Measurements from ENCODE around the gene RIMOC1. TPM values are rescaled to one million over a fixed set of nuclear protein-coding genes. Genes with fewer than 3 reads are reported as not detected.
A peak's percentile ranks its signal among the peaks of the same experiment; 100 is the strongest.

RIMOC1 gene
- total and polyA plus RNA-seq, 7 donors: 5.4 to 19.3 (median 14.9) TPM

GRCh38 chr5:41925555-41925951, 21.4 kb downstream of the RIMOC1 start:
- Histone ChIP-seq H3K27me3 (no peaks in the 10 kb centered on the region), H3K27ac (peak overlapping the region; percentile 87 to 98 (median 92)), H3K9me3 (no peaks in the 10 kb centered on the region), H3K4me1 (peaks cover 0 to 14% (median 6%) of the 10 kb centered on the region in 4 donors), H3K36me3 (peaks cover 0 to 21% (median 0%) of the 10 kb centered on the region in 4 donors), H3K4me3 (peak overlapping the region; percentile 61 to 85 (median 75))
- WGBS, 2 donors: 1% methylated on average over 18 of the region's 18 CpGs
- intact Hi-C loops (cut with DNase I): loop anchor here (1.0 to 10.0 kb wide), 5 partner anchors 21 to 1091 kb away; partner anchors contain the start of genes OXCT1, RIMOC1 and RPL37
- TF ChIP-seq EP300 (IDR thresholded peaks at IDR 0.05) (no peak), POLR2A (IDR thresholded peaks at IDR 0.05) (no peak), CTCF (IDR thresholded peaks at IDR 0.05) (no peak), POLR2AphosphoS5 (IDR thresholded peaks at IDR 0.05) (no peak)
- DNase-seq: peak; percentile 70

- 96 to 97% methylated on average over 4 of the region's 4 CpGs for WGBS, 2 donors
- Histone ChIP-seq H3K36me3 (peaks cover 0 to 14% (median 5%) of the 10 kb centered on the region in 4 donors), H3K27ac (no peak overlapping the region), H3K4me3 (no peak overlapping the region), H3K9me3 (no peaks in the 10 kb centered on the region), H3K4me1 (peaks cover 0 to 14% (median 6%) of the 10 kb centered on the region in 4 donors), H3K27me3 (no peaks in the 10 kb centered on the region)
- no peak for TF ChIP-seq CTCF (IDR thresholded peaks at IDR 0.05)
- TF ChIP-seq POLR2AphosphoS5 (IDR thresholded peaks at IDR 0.05): no peak
- no peak for TF ChIP-seq POLR2A (IDR thresholded peaks at IDR 0.05)
- TF ChIP-seq EP300 (IDR thresholded peaks at IDR 0.05): no peak
- intact Hi-C loops (cut with DNase I): loop anchor here (10.0 kb wide), 2 partner anchors 837 to 1093 kb away; partner anchors contain the start of gene RPL37
- no peak for DNase-seq
Observed at GRCh38 chr5:41927604-41928003, 23.5 kb downstream of the RIMOC1 start.

- Histone ChIP-seq H3K27me3 (no peaks in the 10 kb centered on the region), H3K36me3 (peaks cover 0 to 17% (median 6%) of the 10 kb centered on the region in 4 donors), H3K27ac (no peak overlapping the region), H3K9me3 (no peaks in the 10 kb centered on the region), H3K4me3 (no peak overlapping the region), H3K4me1 (peaks cover 0 to 14% (median 6%) of the 10 kb centered on the region in 4 donors)
- TF ChIP-seq CTCF (IDR thresholded peaks at IDR 0.05): no peak
- no peak for TF ChIP-seq POLR2AphosphoS5 (IDR thresholded peaks at IDR 0.05)
- no peak for TF ChIP-seq EP300 (IDR thresholded peaks at IDR 0.05)
- TF ChIP-seq POLR2A (IDR thresholded peaks at IDR 0.05): no peak
- no peak for DNase-seq
- intact Hi-C loops (cut with DNase I): loop anchor here (10.0 kb wide), 2 partner anchors 836 to 1094 kb away; partner anchors contain the start of gene RPL37
Observed at GRCh38 chr5:41929035-41929434, 24.9 kb downstream of the RIMOC1 start.

- Histone ChIP-seq H3K27ac (no peak overlapping the region), H3K4me3 (no peak overlapping the region), H3K4me1 (no peaks in the 10 kb centered on the region), H3K27me3 (no peaks in the 10 kb centered on the region), H3K36me3 (peaks cover 0 to 45% (median 8%) of the 10 kb centered on the region in 4 donors), H3K9me3 (no peaks in the 10 kb centered on the region)
- DNase-seq: no peak
- WGBS, 2 donors: 90 to 96% methylated on average over 2 of the region's 2 CpGs
- no peak for TF ChIP-seq CTCF (IDR thresholded peaks at IDR 0.05)
- TF ChIP-seq POLR2A (IDR thresholded peaks at IDR 0.05): no peak
- no peak for TF ChIP-seq EP300 (IDR thresholded peaks at IDR 0.05)
- TF ChIP-seq POLR2AphosphoS5 (IDR thresholded peaks at IDR 0.05): no peak
- intact Hi-C loops (cut with DNase I): no loop called here
Observed at GRCh38 chr5:41932770-41933169, 28.6 kb downstream of the RIMOC1 start.

- intact Hi-C loops (cut with DNase I): no loop called here
- Histone ChIP-seq H3K9me3 (no peaks in the 10 kb centered on the region), H3K36me3 (peaks cover 0 to 50% (median 8%) of the 10 kb centered on the region in 4 donors), H3K27me3 (no peaks in the 10 kb centered on the region), H3K4me1 (no peaks in the 10 kb centered on the region), H3K4me3 (no peak overlapping the region), H3K27ac (no peak overlapping the region)
- TF ChIP-seq POLR2A (IDR thresholded peaks at IDR 0.05) (no peak), POLR2AphosphoS5 (IDR thresholded peaks at IDR 0.05) (no peak), CTCF (IDR thresholded peaks at IDR 0.05) (no peak), EP300 (IDR thresholded peaks at IDR 0.05) (no peak)
- no peak for DNase-seq
Observed at GRCh38 chr5:41935544-41935943, 31.4 kb downstream of the RIMOC1 start.

Data from sigmoid colon (tissue), 7 donors.